ENCODE results near the gene PCID2. TPM values are rescaled to one million over a fixed set of nuclear protein-coding genes. Genes with fewer than 3 reads are reported as not detected.

PCID2 gene
- total RNA-seq, 1 experiment from 2014 or later = 39.7 TPM

- no TSS peak for BruUV-seq (replicated peaks)
- no peaks in the 10 kb centered on the region for H3K27me3 ChIP-seq (ENCODE audit: control insufficient read depth, insufficient read depth, low read length)
- H3K4me1 ChIP-seq (ENCODE audit: control insufficient read depth, insufficient read depth, low read length) = no peaks in the 10 kb centered on the region; the same call in 1 of the 2 replicates
- H3K4me3 ChIP-seq (ENCODE audit: low read depth in 2 of 2, low read length in 2 of 2) = no peak overlapping the region
- TF ChIP-seq SIN3A (IDR thresholded peaks at IDR 0.05; ENCODE audit: borderline replicate concordance, insufficient read depth, low read depth, low read length) (no peak), POLR2AphosphoS5 (IDR thresholded peaks at IDR 0.05; ENCODE audit: low read depth, low read length) (no peak), TCF7L2 (IDR thresholded peaks at IDR 0.05; ENCODE audit: low read depth, low read length) (no peak), REST (IDR thresholded peaks at IDR 0.05; ENCODE audit: insufficient read depth in 1 of 2, low read depth in 2 of 2, low read length in 1 of 2) (no peak)
- TF ChIP-seq, protein P1, sequence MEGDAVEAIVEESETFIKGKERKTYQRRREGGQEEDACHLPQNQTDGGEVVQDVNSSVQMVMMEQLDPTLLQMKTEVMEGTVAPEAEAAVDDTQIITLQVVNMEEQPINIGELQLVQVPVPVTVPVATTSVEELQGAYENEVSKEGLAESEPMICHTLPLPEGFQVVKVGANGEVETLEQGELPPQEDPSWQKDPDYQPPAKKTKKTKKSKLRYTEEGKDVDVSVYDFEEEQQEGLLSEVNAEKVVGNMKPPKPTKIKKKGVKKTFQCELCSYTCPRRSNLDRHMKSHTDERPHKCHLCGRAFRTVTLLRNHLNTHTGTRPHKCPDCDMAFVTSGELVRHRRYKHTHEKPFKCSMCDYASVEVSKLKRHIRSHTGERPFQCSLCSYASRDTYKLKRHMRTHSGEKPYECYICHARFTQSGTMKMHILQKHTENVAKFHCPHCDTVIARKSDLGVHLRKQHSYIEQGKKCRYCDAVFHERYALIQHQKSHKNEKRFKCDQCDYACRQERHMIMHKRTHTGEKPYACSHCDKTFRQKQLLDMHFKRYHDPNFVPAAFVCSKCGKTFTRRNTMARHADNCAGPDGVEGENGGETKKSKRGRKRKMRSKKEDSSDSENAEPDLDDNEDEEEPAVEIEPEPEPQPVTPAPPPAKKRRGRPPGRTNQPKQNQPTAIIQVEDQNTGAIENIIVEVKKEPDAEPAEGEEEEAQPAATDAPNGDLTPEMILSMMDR (IDR thresholded peaks at IDR 0.05) = no peak
- H3K9me3 ChIP-seq (ENCODE audit: control insufficient read depth, insufficient read depth, low read depth, low read length) = no peaks in the 10 kb centered on the region
- no peak for ATAC-seq
- ChIA-PET CTCF (no interaction called here), POLR2A (no interaction called here)
- intact Hi-C loops (cut with micrococcal nuclease; ENCODE audit: unreplicated experiment) (no loop called here), in situ Hi-C loops (cut with HindIII; ENCODE audit: low pct_unique_long_range_greater_than_20kb, low sequenced_read_pairs) (no loop called here)
- no peaks in the 10 kb centered on the region; the same call in 1 of the 2 replicates for H3K36me3 ChIP-seq (ENCODE audit: control insufficient read depth, insufficient read depth, low read length)
- no peak for DNase-seq (ENCODE audit: low read depth, low spot score)
- H3K27ac ChIP-seq (ENCODE audit: low read length) = no peak overlapping the region
Observed at GRCh38 chr13:113166681-113167080, 41.8 kb downstream of the PCID2 start.

- no peak overlapping the region for H3K27ac ChIP-seq (ENCODE audit: low read length)
- DNase-seq (ENCODE audit: low read depth, low spot score) = no peak
- H3K36me3 ChIP-seq (ENCODE audit: control insufficient read depth, insufficient read depth, low read length) = no peaks in the 10 kb centered on the region
- ChIA-PET CTCF (no interaction called here), POLR2A (no interaction called here)
- no peaks in the 10 kb centered on the region for H3K27me3 ChIP-seq (ENCODE audit: control insufficient read depth, insufficient read depth, low read length)
- in situ Hi-C loops (cut with HindIII; ENCODE audit: low pct_unique_long_range_greater_than_20kb, low sequenced_read_pairs) (no loop called here), intact Hi-C loops (cut with micrococcal nuclease; ENCODE audit: unreplicated experiment) (no loop called here)
- no peaks in the 10 kb centered on the region; the same call in 1 of the 2 replicates for H3K4me1 ChIP-seq (ENCODE audit: control insufficient read depth, insufficient read depth, low read length)
- no TSS peak for BruUV-seq (replicated peaks)
- no peak for TF ChIP-seq TCF7L2 (IDR thresholded peaks at IDR 0.05; ENCODE audit: low read depth, low read length)
- no peak for TF ChIP-seq SIN3A (IDR thresholded peaks at IDR 0.05; ENCODE audit: borderline replicate concordance, insufficient read depth, low read depth, low read length)
- TF ChIP-seq, protein P1 (IDR thresholded peaks at IDR 0.05) = no peak
- no peak for TF ChIP-seq POLR2AphosphoS5 (IDR thresholded peaks at IDR 0.05; ENCODE audit: low read depth, low read length)
- no peak for TF ChIP-seq REST (IDR thresholded peaks at IDR 0.05; ENCODE audit: insufficient read depth in 1 of 2, low read depth in 2 of 2, low read length in 1 of 2)
- no peak for ATAC-seq
- H3K9me3 ChIP-seq (ENCODE audit: control insufficient read depth, insufficient read depth, low read depth, low read length) = no peaks in the 10 kb centered on the region
- no peak overlapping the region for H3K4me3 ChIP-seq (ENCODE audit: low read depth in 2 of 2, low read length in 2 of 2)
Observed at GRCh38 chr13:113166266-113166665, 42.2 kb downstream of the PCID2 start.
